Activated naive CD8-positive, alpha-beta T cell (primary cell): ENCODE results near the gene FAIM2.

Source experiments
- H3K27ac Mint-ChIP-seq: one replicate; pipeline ENCODE4 v1.8.0; 2021; ENCODE audit warnings: mixed read lengths
- H3K27me3 Mint-ChIP-seq: one replicate; pipeline ENCODE4 v1.8.0; 2021; ENCODE audit warnings: mixed read lengths
- H3K36me3 Mint-ChIP-seq: one replicate; pipeline ENCODE4 v1.8.0; 2021; ENCODE audit warnings: mixed read lengths
- H3K4me1 Mint-ChIP-seq: one replicate; pipeline ENCODE4 v1.8.0; 2021; ENCODE audit warnings: low read depth, mixed read lengths
- H3K4me3 Mint-ChIP-seq: one replicate; pipeline ENCODE4 v1.8.0; 2021; ENCODE audit warnings: mild to moderate bottlenecking, mixed read lengths
- H3K9me3 Mint-ChIP-seq: one replicate; pipeline ENCODE4 v1.8.0; 2021; ENCODE audit warnings: low read depth, mixed read lengths

Gene FAIM2

GRCh38 chr12:49900371-49900770 is 3.3 kb downstream of the FAIM2 start:
- Mint-ChIP-seq H3K4me3 (no peak overlapping the region), H3K27me3 (no peaks in the 10 kb centered on the region), H3K36me3 (no peaks in the 10 kb centered on the region), H3K9me3 (no peaks in the 10 kb centered on the region), H3K4me1 (peaks cover 7% of the 10 kb centered on the region), H3K27ac (no peak overlapping the region)

DNA sequence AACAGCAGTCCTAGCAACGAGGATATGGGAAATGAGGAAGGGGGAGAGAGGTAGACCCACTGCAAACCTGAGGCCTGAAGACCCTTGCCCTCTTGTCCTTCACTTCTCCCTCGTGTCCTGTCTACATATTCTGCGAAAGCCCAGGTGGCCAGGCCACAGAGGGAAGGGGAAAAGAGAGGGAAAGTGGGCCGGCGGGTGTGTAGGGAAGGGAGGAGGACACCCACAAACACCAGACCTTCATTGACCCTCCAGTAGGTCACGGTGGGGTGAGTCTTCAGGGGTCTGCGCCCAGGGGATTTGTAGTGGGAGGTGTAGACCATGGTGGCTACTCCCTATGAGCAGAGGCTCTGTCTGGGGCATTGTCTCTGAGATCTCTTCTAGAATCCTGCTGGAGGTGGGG is 3.8 kb downstream of the FAIM2 start:
- H3K4me1 Mint-ChIP-seq: peaks cover 7% of the 10 kb centered on the region
- H3K4me3 Mint-ChIP-seq: no peak overlapping the region
- no peaks in the 10 kb centered on the region for H3K36me3 Mint-ChIP-seq
- H3K9me3 Mint-ChIP-seq: no peaks in the 10 kb centered on the region
- no peaks in the 10 kb centered on the region for H3K27me3 Mint-ChIP-seq
- H3K27ac Mint-ChIP-seq: no peak overlapping the region

GRCh38 chr12:49899286-49899843 is 4.3 kb downstream of the FAIM2 start:
- Mint-ChIP-seq H3K4me3 (no peak overlapping the region), H3K9me3 (no peaks in the 10 kb centered on the region), H3K36me3 (no peaks in the 10 kb centered on the region), H3K4me1 (peaks cover 3% of the 10 kb centered on the region), H3K27me3 (no peaks in the 10 kb centered on the region), H3K27ac (no peak overlapping the region)

- Mint-ChIP-seq H3K4me1 (no peaks in the 10 kb centered on the region), H3K27me3 (no peaks in the 10 kb centered on the region), H3K36me3 (no peaks in the 10 kb centered on the region), H3K27ac (no peak overlapping the region), H3K4me3 (no peak overlapping the region), H3K9me3 (no peaks in the 10 kb centered on the region)
These were observed 6.4 kb downstream of the FAIM2 start for GRCh38 chr12:49897276-49897675.

DNA sequence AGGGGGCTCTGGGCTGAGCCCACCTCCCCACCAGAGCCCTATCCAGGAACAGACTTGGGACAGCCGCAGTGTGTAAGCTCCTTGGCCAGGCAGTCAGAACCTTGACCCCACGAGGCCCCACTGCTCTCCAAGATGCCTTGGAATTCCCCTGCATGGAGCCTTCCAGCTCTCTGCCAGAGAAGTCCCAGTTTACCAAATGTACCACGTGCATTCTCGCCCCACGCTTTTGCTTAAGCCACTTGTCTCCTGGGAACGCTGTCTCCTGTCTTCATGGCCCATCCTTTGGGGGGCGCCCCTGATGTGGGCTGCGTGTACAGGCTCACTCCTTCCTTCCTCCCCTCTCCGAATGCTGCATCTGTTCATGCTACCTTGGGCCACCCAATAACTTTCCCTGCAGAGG is 7.9 kb downstream of the FAIM2 start:
- H3K27me3 Mint-ChIP-seq: no peaks in the 10 kb centered on the region
- no peaks in the 10 kb centered on the region for H3K36me3 Mint-ChIP-seq
- H3K27ac Mint-ChIP-seq: no peak overlapping the region
- no peak overlapping the region for H3K4me3 Mint-ChIP-seq
- no peaks in the 10 kb centered on the region for H3K4me1 Mint-ChIP-seq
- H3K9me3 Mint-ChIP-seq: no peaks in the 10 kb centered on the region

GRCh38 chr12:49894751-49895148 is 8.9 kb downstream of the FAIM2 start:
- Mint-ChIP-seq H3K27me3 (no peaks in the 10 kb centered on the region), H3K27ac (no peak overlapping the region), H3K4me3 (no peak overlapping the region), H3K36me3 (no peaks in the 10 kb centered on the region), H3K9me3 (no peaks in the 10 kb centered on the region), H3K4me1 (no peaks in the 10 kb centered on the region)

DNA sequence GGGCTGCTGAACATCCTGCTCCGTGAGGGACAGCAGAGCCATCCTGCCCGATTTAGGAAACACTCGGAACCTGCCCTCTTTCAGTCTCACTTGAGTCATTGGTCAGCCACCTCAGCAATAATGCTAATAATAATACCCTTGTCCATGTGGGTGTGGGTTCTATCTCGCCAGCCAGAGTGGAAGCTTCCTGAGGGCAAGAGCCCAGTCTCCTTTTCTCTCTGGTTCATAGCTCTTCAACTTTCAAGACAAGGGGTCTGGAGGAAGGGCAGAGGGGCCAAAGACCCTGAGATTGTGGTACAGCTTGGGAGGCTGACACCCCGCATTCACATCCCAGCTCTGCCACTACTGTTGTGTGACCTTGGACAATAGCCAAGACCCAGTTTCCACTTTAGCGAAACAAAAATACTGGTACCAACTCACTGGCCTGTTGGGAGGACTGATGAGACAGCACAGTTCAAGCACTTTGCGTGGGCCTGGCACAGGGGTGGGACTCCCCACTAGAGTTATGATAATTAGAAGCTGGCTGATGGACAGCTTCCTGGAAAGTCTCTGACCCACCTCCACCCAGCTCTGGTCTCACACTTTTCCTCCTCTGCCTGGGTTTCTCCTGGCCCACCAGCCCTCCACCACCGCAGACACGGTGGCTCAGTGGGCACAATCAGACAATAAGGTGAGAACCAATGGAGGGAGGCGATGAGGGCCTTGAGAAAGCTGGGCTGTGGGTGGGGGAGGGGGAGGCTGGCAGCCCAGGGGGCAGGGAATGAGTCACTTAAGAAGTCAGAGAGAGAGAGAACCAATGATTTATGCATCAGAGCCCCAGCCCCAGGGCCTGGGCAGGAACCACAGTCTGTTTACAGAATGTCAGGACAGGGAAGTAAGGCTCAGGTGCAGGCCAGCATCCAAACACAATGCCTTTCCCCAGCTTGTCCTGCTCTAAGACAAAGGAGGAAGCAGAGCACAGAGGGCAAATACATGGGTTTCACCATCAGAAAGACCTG is 9.6 kb downstream of the FAIM2 start:
- Mint-ChIP-seq H3K36me3 (no peaks in the 10 kb centered on the region), H3K4me1 (no peaks in the 10 kb centered on the region), H3K4me3 (no peak overlapping the region), H3K9me3 (no peaks in the 10 kb centered on the region), H3K27me3 (no peaks in the 10 kb centered on the region), H3K27ac (no peak overlapping the region)

GRCh38 chr12:49892732-49893317 is 10.9 kb downstream of the FAIM2 start:
- H3K9me3 Mint-ChIP-seq: no peaks in the 10 kb centered on the region
- no peaks in the 10 kb centered on the region for H3K36me3 Mint-ChIP-seq
- H3K4me1 Mint-ChIP-seq: no peaks in the 10 kb centered on the region
- H3K4me3 Mint-ChIP-seq: no peak overlapping the region
- no peaks in the 10 kb centered on the region for H3K27me3 Mint-ChIP-seq
- H3K27ac Mint-ChIP-seq: no peak overlapping the region

DNA sequence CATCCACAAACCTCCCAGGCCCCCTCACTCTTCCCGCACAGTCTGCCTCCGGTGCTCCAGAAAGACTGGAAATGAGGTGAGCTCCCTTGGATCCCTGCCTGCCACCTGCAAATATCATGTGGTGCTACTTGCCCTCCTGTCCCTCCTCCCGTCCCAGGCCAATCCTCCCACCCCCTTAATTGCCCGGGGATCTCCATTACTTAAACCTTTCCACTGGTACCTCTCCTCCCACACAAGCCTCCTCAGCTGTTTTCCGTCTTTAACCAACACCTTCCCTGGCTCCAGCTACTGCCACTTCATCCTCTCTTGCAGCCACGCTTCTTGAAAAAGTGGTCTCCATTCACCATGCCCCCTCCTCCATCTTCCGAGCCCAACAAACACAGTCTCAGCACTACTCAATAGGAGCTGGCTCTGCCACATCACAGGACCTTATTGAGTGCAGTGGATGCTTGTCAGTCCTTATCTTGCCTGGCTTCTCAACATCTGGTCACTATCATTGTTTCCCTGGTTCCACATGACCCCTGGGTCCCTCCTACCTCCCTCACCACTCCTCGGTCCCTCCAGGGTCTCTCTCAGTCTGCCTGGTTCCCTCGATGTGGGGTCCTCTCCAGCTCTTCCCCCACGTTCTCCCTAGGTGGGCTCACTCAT is 11.5 kb downstream of the FAIM2 start:
- Mint-ChIP-seq H3K4me3 (no peak overlapping the region), H3K27me3 (no peaks in the 10 kb centered on the region), H3K9me3 (no peaks in the 10 kb centered on the region), H3K36me3 (no peaks in the 10 kb centered on the region), H3K27ac (no peak overlapping the region), H3K4me1 (no peaks in the 10 kb centered on the region)

DNA sequence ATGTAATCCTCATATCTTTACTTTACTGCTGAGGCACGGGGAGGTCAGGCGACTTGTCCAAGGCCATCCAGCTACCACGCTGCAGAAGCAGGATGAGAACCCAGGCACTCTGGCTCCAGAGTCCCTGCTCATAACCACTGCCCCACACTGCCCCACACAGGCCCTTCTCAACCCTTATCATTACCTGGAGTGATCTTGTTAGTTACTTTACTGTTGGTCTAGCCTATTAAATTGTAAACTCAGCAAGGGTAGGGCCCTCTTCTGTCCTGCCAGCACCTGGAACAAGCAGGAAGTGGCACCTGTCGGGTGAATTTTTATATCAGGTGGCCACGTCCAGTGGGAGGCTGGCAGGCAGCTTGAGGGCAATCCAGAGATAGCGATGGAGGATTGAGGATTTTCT is 12.2 kb downstream of the FAIM2 start:
- Mint-ChIP-seq H3K4me3 (no peak overlapping the region), H3K9me3 (no peaks in the 10 kb centered on the region), H3K36me3 (no peaks in the 10 kb centered on the region), H3K27ac (no peak overlapping the region), H3K27me3 (peaks cover 3% of the 10 kb centered on the region), H3K4me1 (no peaks in the 10 kb centered on the region)

DNA sequence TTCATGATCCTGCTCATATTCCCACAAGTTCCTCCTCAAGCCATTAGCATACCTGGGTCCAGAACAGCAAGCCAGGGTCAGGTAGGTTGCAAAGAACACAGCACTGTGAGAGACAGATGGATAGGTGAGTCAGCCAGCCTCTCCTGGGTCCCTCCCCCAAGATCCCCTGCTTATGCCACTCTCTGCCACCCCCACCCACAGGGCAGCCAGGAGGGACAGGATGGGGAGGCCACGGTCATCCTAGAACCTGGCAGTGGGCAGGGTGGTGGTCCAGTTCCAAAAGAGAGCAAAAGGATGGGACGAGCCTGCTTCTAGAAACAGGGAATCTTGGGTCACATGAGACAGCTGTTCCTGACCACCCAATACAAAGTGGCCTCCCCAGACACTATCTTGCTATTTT is 12.7 kb downstream of the FAIM2 start:
- Mint-ChIP-seq H3K27me3 (peaks cover 3% of the 10 kb centered on the region), H3K4me3 (no peak overlapping the region), H3K9me3 (no peaks in the 10 kb centered on the region), H3K36me3 (no peaks in the 10 kb centered on the region), H3K4me1 (no peaks in the 10 kb centered on the region), H3K27ac (no peak overlapping the region)

DNA sequence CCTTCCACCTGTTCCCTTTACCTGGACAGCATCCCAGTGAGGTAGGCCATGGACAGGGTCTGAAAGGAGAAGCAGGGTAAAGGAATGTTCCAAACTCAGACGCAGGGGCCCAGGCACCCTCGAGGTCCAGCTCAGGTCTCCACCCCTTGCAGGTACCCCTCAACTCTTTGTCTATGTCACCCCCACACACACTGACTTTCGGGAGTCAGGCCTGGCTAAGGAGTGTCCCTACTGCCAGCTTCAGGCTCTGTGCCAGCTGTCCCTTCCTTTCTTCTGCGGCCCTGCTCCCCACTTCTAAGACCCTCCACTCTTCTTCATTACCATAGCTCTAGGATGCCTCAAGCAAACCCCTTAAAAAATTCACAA is 13.6 kb downstream of the FAIM2 start:
- Mint-ChIP-seq H3K9me3 (no peaks in the 10 kb centered on the region), H3K36me3 (no peaks in the 10 kb centered on the region), H3K4me3 (no peak overlapping the region), H3K27ac (no peak overlapping the region), H3K27me3 (peaks cover 5% of the 10 kb centered on the region), H3K4me1 (no peaks in the 10 kb centered on the region)

DNA sequence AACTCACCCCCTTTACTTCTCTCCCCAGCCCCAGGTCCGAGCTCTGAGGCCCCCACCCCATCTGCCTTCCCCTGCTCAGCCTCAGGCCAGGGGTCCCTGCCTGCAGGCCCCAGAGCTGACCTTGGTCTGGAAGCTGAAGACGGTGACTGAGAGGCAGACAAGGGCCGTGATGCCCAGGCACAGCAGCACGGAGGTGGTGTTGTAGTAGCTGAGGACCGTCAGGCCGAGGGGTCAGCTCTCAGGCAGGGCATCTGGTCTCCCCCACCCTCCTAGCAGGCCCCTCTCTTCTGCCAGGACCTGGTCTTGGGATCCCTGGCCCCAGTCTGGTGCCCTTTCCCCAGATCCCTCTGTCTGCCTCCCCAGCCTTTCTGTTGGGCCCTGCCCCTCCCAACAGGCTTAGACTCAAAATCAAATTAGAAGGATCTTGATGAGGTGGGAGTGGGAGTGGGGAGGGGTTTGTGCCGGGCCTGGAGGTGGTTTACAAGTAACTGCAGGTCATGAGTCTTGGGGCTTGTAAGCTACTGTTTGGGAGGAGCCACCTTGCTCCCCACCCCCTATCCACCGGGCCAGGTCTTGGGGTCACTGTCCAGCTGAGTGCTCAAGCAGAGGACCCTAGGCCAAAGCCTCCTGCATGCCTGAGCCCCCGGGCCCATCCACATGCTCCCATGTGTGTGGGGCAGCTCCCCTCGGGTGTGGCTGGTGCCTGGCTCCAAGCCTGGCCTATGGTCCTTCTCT is 14.2 kb downstream of the FAIM2 start:
- H3K4me3 Mint-ChIP-seq: no peak overlapping the region
- no peak overlapping the region for H3K27ac Mint-ChIP-seq
- peaks cover 5% of the 10 kb centered on the region for H3K27me3 Mint-ChIP-seq
- no peaks in the 10 kb centered on the region for H3K9me3 Mint-ChIP-seq
- H3K36me3 Mint-ChIP-seq: no peaks in the 10 kb centered on the region
- H3K4me1 Mint-ChIP-seq: no peaks in the 10 kb centered on the region

GRCh38 chr12:49888461-49889151 is 15.1 kb downstream of the FAIM2 start:
- Mint-ChIP-seq H3K4me1 (no peaks in the 10 kb centered on the region), H3K27ac (no peak overlapping the region), H3K9me3 (no peaks in the 10 kb centered on the region), H3K36me3 (no peaks in the 10 kb centered on the region), H3K27me3 (peaks cover 5% of the 10 kb centered on the region), H3K4me3 (no peak overlapping the region)
